Lower lobe of right lung (tissue), 2 donors: Measurements from ENCODE around the gene BCKDHB. TPM values are rescaled to one million over a fixed set of nuclear protein-coding genes. Genes with fewer than 3 reads are reported as not detected.

Source experiments
- ATAC-seq, 2 donors: fragments of 200-7000 bp; cut with Tn5 transposase; one replicate each; pipeline ENCODE4 v1.9.1; 2020 to 2022; ENCODE audit warnings: mild to moderate bottlenecking in 2 of 2, moderate library complexity in 2 of 2
- DNase-seq: peaks from one replicate; pipeline ENCODE4 v3.0.0-alpha.2; 2020
- H3K27ac ChIP-seq: fragments of 200-600 bp; one replicate; pipeline ENCODE4 v1.8.0; 2022
- H3K27me3 ChIP-seq: fragments of 200-600 bp; one replicate; pipeline ENCODE4 v1.8.0; 2022; ENCODE audit warnings: low read depth
- H3K36me3 ChIP-seq: fragments of 200-600 bp; one replicate; pipeline ENCODE4 v1.8.0; 2022; ENCODE audit warnings: mild to moderate bottlenecking
- H3K4me1 ChIP-seq: fragments of 200-600 bp; one replicate; pipeline ENCODE4 v1.8.0; 2022
- H3K4me3 ChIP-seq: fragments of 200-600 bp; one replicate; pipeline ENCODE4 v1.8.0; 2022; ENCODE audit warnings: mild to moderate bottlenecking
- H3K9me3 ChIP-seq: fragments of 200-600 bp; one replicate; pipeline ENCODE4 v1.8.0; 2022
- intact Hi-C: fragments of 100-400 bp; cut with DNase I; formaldehyde crosslinking; loops from one replicate; pipeline ENCODE4 v1.11.0; 2022
- total RNA-seq: library from RNA; stranded (reverse); fragmentation: NEBNext Ultra II Directional; extraction: Animal tissue kit (Norgen Biotek cat#: 25700); gene quantifications from one replicate; pipeline ENCODE4 v1.2.1, GENCODE V29; 2021
- TF ChIP-seq, protein P1 (sequence below): fragments of 200-600 bp; IDR thresholded peaks from one replicate; pipeline ENCODE4 v1.8.0; 2022; ENCODE audit warnings: antibody characterized with exemption, mild to moderate bottlenecking
- donor health status: DM: no; HTN: yes; CAD: no; lungs with severe emphysema.

BCKDHB gene
- total RNA-seq, 1 donor from 2014 or later, result 13.8 TPM

DNA sequence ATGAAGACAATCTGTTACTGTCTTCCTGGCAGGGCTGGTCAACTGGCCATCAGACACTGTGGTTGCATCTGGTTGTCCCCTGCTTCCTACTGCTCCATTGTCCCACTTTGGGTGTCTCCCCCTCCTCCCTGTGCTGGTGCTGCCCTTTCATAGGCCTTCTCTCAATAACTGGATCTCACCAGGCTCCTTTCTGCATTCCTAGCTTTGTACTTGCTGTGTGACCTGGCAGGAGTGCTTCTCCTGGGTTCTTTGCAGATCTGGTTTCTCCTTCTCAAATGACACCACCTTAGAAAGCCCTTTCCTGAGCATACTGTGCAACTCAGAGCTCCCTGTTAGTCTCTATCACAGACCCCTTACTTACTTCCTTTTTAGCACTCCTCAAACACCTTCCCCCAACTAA, 223.0 kb downstream of the BCKDHB start:
- H3K27ac ChIP-seq, result no peak overlapping the region
- no peak overlapping the region for H3K4me3 ChIP-seq
- DNase-seq (no peak), ATAC-seq (no peak)
- no peaks in the 10 kb centered on the region for H3K36me3 ChIP-seq
- H3K27me3 ChIP-seq, result no peaks in the 10 kb centered on the region
- no peaks in the 10 kb centered on the region for H3K4me1 ChIP-seq
- intact Hi-C loops, result no loop called here
- no peaks in the 10 kb centered on the region for H3K9me3 ChIP-seq
- TF ChIP-seq, protein P1, sequence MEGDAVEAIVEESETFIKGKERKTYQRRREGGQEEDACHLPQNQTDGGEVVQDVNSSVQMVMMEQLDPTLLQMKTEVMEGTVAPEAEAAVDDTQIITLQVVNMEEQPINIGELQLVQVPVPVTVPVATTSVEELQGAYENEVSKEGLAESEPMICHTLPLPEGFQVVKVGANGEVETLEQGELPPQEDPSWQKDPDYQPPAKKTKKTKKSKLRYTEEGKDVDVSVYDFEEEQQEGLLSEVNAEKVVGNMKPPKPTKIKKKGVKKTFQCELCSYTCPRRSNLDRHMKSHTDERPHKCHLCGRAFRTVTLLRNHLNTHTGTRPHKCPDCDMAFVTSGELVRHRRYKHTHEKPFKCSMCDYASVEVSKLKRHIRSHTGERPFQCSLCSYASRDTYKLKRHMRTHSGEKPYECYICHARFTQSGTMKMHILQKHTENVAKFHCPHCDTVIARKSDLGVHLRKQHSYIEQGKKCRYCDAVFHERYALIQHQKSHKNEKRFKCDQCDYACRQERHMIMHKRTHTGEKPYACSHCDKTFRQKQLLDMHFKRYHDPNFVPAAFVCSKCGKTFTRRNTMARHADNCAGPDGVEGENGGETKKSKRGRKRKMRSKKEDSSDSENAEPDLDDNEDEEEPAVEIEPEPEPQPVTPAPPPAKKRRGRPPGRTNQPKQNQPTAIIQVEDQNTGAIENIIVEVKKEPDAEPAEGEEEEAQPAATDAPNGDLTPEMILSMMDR, result no peak

DNA sequence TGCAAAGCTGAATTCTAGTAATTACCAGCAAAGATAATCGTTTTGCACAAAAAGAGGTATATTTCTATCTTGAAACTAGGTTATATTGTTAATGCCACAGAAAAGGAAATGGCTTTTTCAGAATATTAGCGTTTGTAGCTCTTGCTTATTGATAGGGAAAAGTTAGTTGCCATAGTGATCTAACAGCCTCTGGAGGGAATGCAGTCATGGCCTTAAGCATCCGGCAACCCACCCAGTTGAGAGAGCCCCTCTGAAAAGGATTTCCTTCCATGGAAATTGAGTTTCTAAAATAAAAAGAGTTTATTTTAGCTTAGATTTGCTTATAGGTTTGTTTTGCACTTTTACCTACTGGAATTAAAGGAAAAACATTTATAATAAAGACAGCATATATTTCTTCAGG, 224.5 kb downstream of the BCKDHB start:
- no peaks in the 10 kb centered on the region for H3K4me1 ChIP-seq
- H3K27ac ChIP-seq, result no peak overlapping the region
- H3K4me3 ChIP-seq, result no peak overlapping the region
- DNase-seq (no peak), ATAC-seq (no peak)
- no peaks in the 10 kb centered on the region for H3K36me3 ChIP-seq
- H3K27me3 ChIP-seq, result no peaks in the 10 kb centered on the region
- intact Hi-C loops, result no loop called here
- TF ChIP-seq, protein P1, result no peak
- H3K9me3 ChIP-seq, result no peaks in the 10 kb centered on the region

- no peak overlapping the region for H3K4me3 ChIP-seq
- intact Hi-C loops, result no loop called here
- DNase-seq (no peak), ATAC-seq (no peak)
- no peaks in the 10 kb centered on the region for H3K27me3 ChIP-seq
- no peaks in the 10 kb centered on the region for H3K9me3 ChIP-seq
- no peaks in the 10 kb centered on the region for H3K4me1 ChIP-seq
- H3K27ac ChIP-seq, result no peak overlapping the region
- no peaks in the 10 kb centered on the region for H3K36me3 ChIP-seq
- TF ChIP-seq, protein P1, result no peak
These were observed 225.1 kb downstream of the BCKDHB start for GRCh38 chr6:80331522-80331921.

GRCh38 chr6:80331974-80332373, 225.5 kb downstream of the BCKDHB start:
- no peak for DNase-seq
- TF ChIP-seq, protein P1, result no peak
- H3K27ac ChIP-seq, result no peak overlapping the region
- no peaks in the 10 kb centered on the region for H3K27me3 ChIP-seq
- intact Hi-C loops, result no loop called here
- no peak overlapping the region for H3K4me3 ChIP-seq
- H3K4me1 ChIP-seq, result no peaks in the 10 kb centered on the region
- peak in 1 of 2 donors; percentile 39 for ATAC-seq
- H3K36me3 ChIP-seq, result no peaks in the 10 kb centered on the region
- no peaks in the 10 kb centered on the region for H3K9me3 ChIP-seq

DNA sequence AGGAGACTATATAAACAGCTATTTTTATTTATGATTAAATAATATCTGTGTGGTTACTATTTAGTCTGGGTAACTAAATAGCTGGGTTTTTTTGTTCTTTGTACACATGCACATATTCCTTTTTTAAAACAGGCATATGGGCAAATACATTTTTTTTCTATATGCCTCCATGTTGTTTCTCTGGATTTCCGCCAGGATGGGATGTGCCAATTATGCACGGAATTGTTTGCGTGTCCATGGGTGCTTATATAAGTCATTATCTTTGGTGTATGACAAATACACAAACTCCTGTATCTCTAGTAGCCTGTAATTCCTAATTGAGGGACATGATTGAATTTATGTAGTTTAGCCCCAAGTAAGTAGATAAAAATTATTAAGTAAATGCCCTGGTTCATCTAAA, 226.9 kb downstream of the BCKDHB start:
- Histone ChIP-seq H3K27ac (no peak overlapping the region), H3K4me3 (no peak overlapping the region), H3K4me1 (no peaks in the 10 kb centered on the region), H3K36me3 (no peaks in the 10 kb centered on the region), H3K9me3 (no peaks in the 10 kb centered on the region), H3K27me3 (no peaks in the 10 kb centered on the region)
- TF ChIP-seq, protein P1, result no peak
- DNase-seq (no peak), ATAC-seq (no peak)
- intact Hi-C loops, result no loop called here

- no peaks in the 10 kb centered on the region for H3K4me1 ChIP-seq
- ATAC-seq (no peak), DNase-seq (no peak)
- H3K36me3 ChIP-seq, result no peaks in the 10 kb centered on the region
- TF ChIP-seq, protein P1, result no peak
- H3K9me3 ChIP-seq, result no peaks in the 10 kb centered on the region
- no peaks in the 10 kb centered on the region for H3K27me3 ChIP-seq
- H3K27ac ChIP-seq, result no peak overlapping the region
- intact Hi-C loops, result no loop called here
- no peak overlapping the region for H3K4me3 ChIP-seq
These were observed 228.7 kb downstream of the BCKDHB start for GRCh38 chr6:80335121-80335531.
